WTC11 (cell line): ENCODE data around the gene CPT1B.

ENCODE experiments used
- ATF6 ChIP-seq: sonication (generic); formaldehyde crosslinking; IDR thresholded peaks from 2 replicates; pipeline ENCODE4 v1.8.1; 2023; ENCODE audit warnings: mild to moderate bottlenecking, missing genetic modification reagents
- CTCF ChIP-seq: fragments of 200-600 bp; IDR thresholded peaks from 2 replicates; pipeline ENCODE4 v1.8.0; 2022; ENCODE audit warnings: antibody characterized with exemption
- E2F4 ChIP-seq: sonication (generic); formaldehyde crosslinking; IDR thresholded peaks from 2 replicates; pipeline ENCODE4 v1.8.1; 2022; ENCODE audit warnings: low read depth, mild to moderate bottlenecking, moderate library complexity, missing genetic modification reagents, borderline replicate concordance
- ETV6 ChIP-seq: sonication (generic); formaldehyde crosslinking; IDR thresholded peaks from 2 replicates; pipeline ENCODE4 v1.8.1; 2022; ENCODE audit warnings: mild to moderate bottlenecking, missing genetic modification reagents
- JAZF1 ChIP-seq: fragments of 250-450 bp; sonication (Bioruptor Pico); IDR thresholded peaks from 2 replicates; pipeline ENCODE4 v1.9.0; 2021; ENCODE audit warnings: moderate library complexity, mild to moderate bottlenecking, inconsistent platforms
- NR2C2 ChIP-seq: sonication (generic); formaldehyde crosslinking; IDR thresholded peaks from 2 replicates; pipeline ENCODE4 v1.8.0; 2022; ENCODE audit warnings: mild to moderate bottlenecking, missing genetic modification reagents
- NR3C1 ChIP-seq: sonication (generic); formaldehyde crosslinking; conservative IDR thresholded peaks from 2 replicates; pipeline ENCODE4 v1.8.1; 2023; ENCODE audit warnings: low read depth, mild to moderate bottlenecking, missing genetic modification reagents
- OVOL2 ChIP-seq: fragments of 250-450 bp; sonication (Bioruptor Pico); IDR thresholded peaks from 2 replicates; pipeline ENCODE4 v1.9.0; 2021; ENCODE audit warnings: mild to moderate bottlenecking, borderline replicate concordance
- RELA ChIP-seq: sonication (generic); formaldehyde crosslinking; IDR thresholded peaks from 2 replicates; pipeline ENCODE4 v1.8.1; 2022; ENCODE audit warnings: missing genetic modification reagents, mild to moderate bottlenecking, borderline replicate concordance
- SMAD3 ChIP-seq: sonication (generic); formaldehyde crosslinking; IDR thresholded peaks from 2 replicates; pipeline ENCODE4 v1.8.0; 2022; ENCODE audit warnings: missing genetic modification reagents, mild to moderate bottlenecking, borderline replicate concordance
- ZBTB21 ChIP-seq: sonication (generic); formaldehyde crosslinking; IDR thresholded peaks from 2 replicates; pipeline ENCODE4 v1.8.1; 2023; ENCODE audit warnings: mild to moderate bottlenecking, missing genetic modification reagents, borderline replicate concordance
- ZNF121 ChIP-seq: sonication (generic); formaldehyde crosslinking; IDR thresholded peaks from 2 replicates; pipeline ENCODE4 v1.8.0; 2023; ENCODE audit warnings: missing genetic modification reagents

- TF ChIP-seq E2F4 (CRISPR knock-in tag) (no peak), CTCF (no peak), NR2C2 (CRISPR knock-in tag) (no peak), JAZF1 (no peak), SMAD3 (CRISPR knock-in tag) (no peak), ATF6 (CRISPR knock-in tag) (no peak), ETV6 (no peak), OVOL2 (CRISPR knock-in tag) (no peak), ZBTB21 (no peak), ZNF121 (CRISPR knock-in tag) (no peak), NR3C1 (CRISPR knock-in tag) (no peak), RELA (CRISPR knock-in tag) (no peak)
These were observed 45.1 kb downstream of the CPT1B start for GRCh38 chr22:50532824-50533796.
